ENCODE data around the gene RNF111. TPM values are rescaled to one million over a fixed set of nuclear protein-coding genes. Genes with fewer than 3 reads are reported as not detected.

Gene RNF111
- total and polyA plus RNA-seq, 9 of the 15 experiments (the other 6 are each of a cell fraction or from before 2014, with no cell fraction given), result 7.9 to 26.0 (median 14.4) TPM

DNA sequence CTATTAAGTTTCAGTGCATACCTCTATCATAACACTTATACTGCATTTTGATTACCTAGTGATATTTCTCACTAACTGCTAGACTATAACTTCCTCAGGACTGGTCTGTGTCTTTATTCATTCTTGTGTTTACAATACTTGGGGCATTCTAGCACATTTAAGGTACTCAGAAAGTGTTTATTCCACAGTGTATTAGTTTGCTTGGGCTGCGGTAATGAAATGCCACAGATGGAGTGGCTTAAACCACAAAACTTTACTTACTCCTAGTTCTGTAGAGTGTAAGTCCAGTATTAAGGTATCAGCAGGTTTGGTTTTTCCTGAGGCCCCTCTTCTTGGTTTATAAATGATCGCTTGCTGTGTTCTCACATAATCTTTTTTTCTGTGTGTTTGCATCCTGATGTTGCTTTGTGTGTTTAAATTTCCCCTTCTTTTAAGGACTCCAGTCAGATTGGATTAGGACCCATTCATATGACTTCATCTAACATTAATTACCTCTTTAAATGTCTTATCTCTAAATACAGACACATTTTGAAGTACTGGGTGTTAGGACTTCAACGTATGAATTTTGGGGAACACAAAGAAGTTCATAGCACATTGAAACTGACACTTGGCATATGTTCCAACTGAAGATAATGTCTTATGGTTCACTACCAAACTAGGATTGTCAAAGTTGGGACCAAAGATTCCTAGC, 23.9 kb downstream of the RNF111 start:
- Histone ChIP-seq H3K79me2 (ENCODE audit: control insufficient read depth, insufficient read depth, low read length) (peaks cover 92% of the 10 kb centered on the region), H4K20me1 (replicated peaks; ENCODE audit: control insufficient read depth, insufficient read depth, low read length) (no peaks in the 10 kb centered on the region), H3K4me1 (replicated peaks in 1 of 2; ENCODE audit: control insufficient read depth in 2 of 2, insufficient read depth in 2 of 2, low read length in 2 of 2) (peaks cover 9 to 14% of the 10 kb centered on the region in 2 experiments; a peak in 3 of 5 replicates), H3K4me3 (no peak overlapping the region), H3K27me3 (ENCODE audit: control insufficient read depth in 2 of 2, insufficient read depth in 2 of 2, low read length in 2 of 2) (no peaks in the 10 kb centered on the region), H3K4me2 (ENCODE audit: insufficient read depth, low read length) (no peak overlapping the region), H3K9me3 (replicated peaks; ENCODE audit: control insufficient read depth, insufficient read depth, low read depth, low read length) (no peaks in the 10 kb centered on the region), H3K27ac (ENCODE audit: extremely low read depth, low read depth, low read length) (peak overlapping the region; percentile 44; the same call in 2 of the 3 replicates), H2AFZ (ENCODE audit: low read depth, low read length) (no peak overlapping the region), H3K9ac (ENCODE audit: insufficient read depth in 1 of 2, low read depth in 2 of 2, low read length in 2 of 2) (no peak overlapping the region), H3K36me3 (ENCODE audit: control insufficient read depth, insufficient read depth, low read length) (peaks cover 20% of the 10 kb centered on the region; the same call in 1 of the 3 replicates), H3K9me1 (ENCODE audit: control insufficient read depth, insufficient read depth, low read length) (no peaks in the 10 kb centered on the region)
- intact Hi-C loops (cut with micrococcal nuclease), result no loop called here
- in situ Hi-C loops (cut with MboI), result no loop called here
- ATAC-seq, result peak; percentile 59
- no TSS peak for BruUV-seq (replicated peaks)
- peak in 3 of 4 experiments; percentile 6 to 25 (median 8) for DNase-seq (ENCODE audit: extremely low read depth in 1 of 4, low spot score in 3 of 4)
- POLR2A ChIA-PET, result no interaction called here
- WGBS (ENCODE audit: insufficient coverage, low coverage, missing lambda C conversion rate), result 15% methylated on average over 3 of the region's 3 CpGs
- CTCF ChIA-PET (ENCODE audit: low intra/inter-chr PET ratio), result no interaction called here
- FAIRE-seq, result no peak
- TF ChIP-seq SMAD3 (CRISPR knock-in tag; conservative IDR thresholded peaks at IDR 0.05) (no peak), ZNF408 (CRISPR knock-in tag; IDR thresholded peaks at IDR 0.05; ENCODE audit: low read depth) (no peak), RBM25 (IDR thresholded peaks at IDR 0.05; ENCODE audit: low read depth, low read length, severe bottlenecking) (no peak), HNRNPLL (IDR thresholded peaks at IDR 0.05; ENCODE audit: low read depth, low read length, poor library complexity, severe bottlenecking) (no peak), ATF2 (CRISPR knock-in tag; IDR thresholded peaks at IDR 0.05) (no peak), ZSCAN29 (IDR thresholded peaks at IDR 0.05) (no peak), MGA (IDR thresholded peaks at IDR 0.05) (no peak), JUND (IDR thresholded peaks at IDR 0.05; ENCODE audit: borderline replicate concordance, low read depth, low read length) (0 out of 2 replicates have a peak, but pooled peaks have one; percentile 9), JUND (tag; IDR thresholded peaks at IDR 0.05; ENCODE audit: borderline replicate concordance, low read depth, low read length) (no peak)

All from K562 (cell line).